ENCODE measurements around the gene C1orf159.

DNA sequence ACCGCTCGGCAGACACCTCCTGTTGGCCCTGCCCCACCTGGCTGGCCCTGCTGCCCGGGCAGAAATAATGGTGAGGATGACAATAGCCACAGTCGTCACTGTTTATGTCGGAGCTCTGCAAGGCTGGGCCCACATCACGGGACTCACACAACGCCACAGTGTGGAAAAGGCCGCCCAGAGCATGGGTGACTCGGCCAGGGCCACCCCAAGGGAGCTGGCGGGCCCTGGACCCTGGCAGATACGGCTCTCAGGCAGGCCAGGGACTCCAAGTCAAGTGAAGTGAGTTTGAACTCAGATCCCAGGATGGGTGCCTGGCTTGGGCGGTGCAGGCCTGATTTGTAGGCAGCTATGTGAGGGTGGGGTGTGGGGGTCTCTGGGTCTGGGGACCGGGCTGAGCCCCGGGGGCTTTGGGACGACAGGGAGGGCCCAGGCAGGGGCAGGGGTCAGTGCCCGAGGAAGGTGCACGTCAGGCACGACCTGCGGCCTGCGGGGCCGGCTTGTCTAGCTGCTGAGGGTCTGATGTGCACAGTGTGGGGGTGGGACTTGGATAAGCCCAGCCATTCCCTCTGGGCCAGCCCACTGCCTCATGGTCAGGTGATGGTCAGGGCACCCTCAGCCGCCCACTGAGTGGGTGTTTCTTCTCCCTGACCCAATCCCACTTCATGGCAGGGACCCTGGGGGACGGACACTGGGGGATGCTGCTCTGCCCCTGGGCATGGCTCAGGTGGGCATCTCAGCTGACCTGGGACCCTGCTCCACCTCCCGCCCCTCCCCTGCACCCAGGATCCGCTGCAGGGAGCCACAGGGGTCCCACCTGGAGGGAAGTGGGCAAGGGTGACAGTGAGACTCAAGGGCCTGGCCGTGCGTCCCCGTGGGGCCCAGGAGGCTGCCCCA lies 42.8 kb downstream of the C1orf159 start:
- TF ChIP-seq, protein P1, sequence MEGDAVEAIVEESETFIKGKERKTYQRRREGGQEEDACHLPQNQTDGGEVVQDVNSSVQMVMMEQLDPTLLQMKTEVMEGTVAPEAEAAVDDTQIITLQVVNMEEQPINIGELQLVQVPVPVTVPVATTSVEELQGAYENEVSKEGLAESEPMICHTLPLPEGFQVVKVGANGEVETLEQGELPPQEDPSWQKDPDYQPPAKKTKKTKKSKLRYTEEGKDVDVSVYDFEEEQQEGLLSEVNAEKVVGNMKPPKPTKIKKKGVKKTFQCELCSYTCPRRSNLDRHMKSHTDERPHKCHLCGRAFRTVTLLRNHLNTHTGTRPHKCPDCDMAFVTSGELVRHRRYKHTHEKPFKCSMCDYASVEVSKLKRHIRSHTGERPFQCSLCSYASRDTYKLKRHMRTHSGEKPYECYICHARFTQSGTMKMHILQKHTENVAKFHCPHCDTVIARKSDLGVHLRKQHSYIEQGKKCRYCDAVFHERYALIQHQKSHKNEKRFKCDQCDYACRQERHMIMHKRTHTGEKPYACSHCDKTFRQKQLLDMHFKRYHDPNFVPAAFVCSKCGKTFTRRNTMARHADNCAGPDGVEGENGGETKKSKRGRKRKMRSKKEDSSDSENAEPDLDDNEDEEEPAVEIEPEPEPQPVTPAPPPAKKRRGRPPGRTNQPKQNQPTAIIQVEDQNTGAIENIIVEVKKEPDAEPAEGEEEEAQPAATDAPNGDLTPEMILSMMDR (IDR thresholded peaks at IDR 0.05; ENCODE audit: low read depth, low read length): no peak
- TF ChIP-seq, protein P2, sequence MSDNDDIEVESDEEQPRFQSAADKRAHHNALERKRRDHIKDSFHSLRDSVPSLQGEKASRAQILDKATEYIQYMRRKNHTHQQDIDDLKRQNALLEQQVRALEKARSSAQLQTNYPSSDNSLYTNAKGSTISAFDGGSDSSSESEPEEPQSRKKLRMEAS (IDR thresholded peaks at IDR 0.05; ENCODE audit: low read depth, low read length): no peak
